IMR-90 (cell line): ENCODE results near the gene HTN1. TPM values are rescaled to one million over a fixed set of nuclear protein-coding genes. Genes with fewer than 3 reads are reported as not detected.

Experiments
- ATAC-seq: fragments of 200-7000 bp; cut with Tn5 transposase; 2 replicates; pipeline ENCODE4 v1.9.1; 2020; ENCODE audit warnings: low read depth, mild to moderate bottlenecking, moderate library complexity
- BruUV-seq: library from RNA; stranded (reverse); fragments of 400-500 nt; replicated peaks from 2 replicates; lab custom pipeline; 2021; lab: Mats Ljungman, UMichigan
- CTCF ChIA-PET: fragments of 300-600 bp; formaldehyde crosslinking; extraction: SDS; loops from one replicate; lab custom pipeline; 2021; ENCODE audit warnings: antibody characterized with exemption; lab: Yijun Ruan, JAX
- POLR2A ChIA-PET: fragments of 300-600 bp; sonication (Branson Sonifier 250); formaldehyde crosslinking; loops from one replicate; lab custom pipeline; 2022; ENCODE audit warnings: antibody characterized with exemption; ENCODE audit not compliant: unreplicated experiment; lab: Charles Lee
- DNase-seq: peaks from one replicate; pipeline ENCODE4 v3.0.0; 2013
- H2AFZ ChIP-seq: replicated peaks from 2 replicates; pipeline ENCODE3; 2013; ENCODE audit warnings: low read length, mild to moderate bottlenecking; ENCODE audit not compliant: poor library complexity
- H2AK5ac ChIP-seq: 2 replicates; pipeline ENCODE4 v1.6.1; 2013; ENCODE audit warnings: low read depth, low read length, inconsistent platforms
- H2AK9ac ChIP-seq: replicated peaks from 2 replicates; pipeline ENCODE3; 2013; ENCODE audit warnings: mild to moderate bottlenecking, low read depth, low read length, moderate library complexity; ENCODE audit not compliant: poor library complexity
- H2BK120ac ChIP-seq: 2 replicates; pipeline ENCODE4 v1.6.1; 2013; ENCODE audit warnings: low read depth, low read length, inconsistent platforms
- H2BK15ac ChIP-seq: 3 replicates; pipeline ENCODE4 v1.6.1; 2013; ENCODE audit warnings: low read depth, low read length, inconsistent platforms
- H2BK20ac ChIP-seq: 2 replicates; pipeline ENCODE4 v1.6.1; 2013; ENCODE audit warnings: low read depth, mild to moderate bottlenecking, inconsistent platforms, low read length, moderate library complexity
- H2BK5ac ChIP-seq: 2 replicates; pipeline ENCODE4 v1.6.1; 2013; ENCODE audit warnings: mild to moderate bottlenecking, low read depth, low read length, inconsistent platforms; ENCODE audit not compliant: poor library complexity, severe bottlenecking
- H3K14ac ChIP-seq: replicated peaks from 2 replicates; pipeline ENCODE4 v1.6.1; 2013; ENCODE audit warnings: low read depth, low read length, inconsistent platforms
- H3K18ac ChIP-seq: 2 replicates; pipeline ENCODE4 v1.6.1; 2013; ENCODE audit warnings: low read depth, low read length, control low read depth
- H3K23ac ChIP-seq: 2 replicates; pipeline ENCODE4 v1.6.1; 2013; ENCODE audit warnings: low read depth, low read length, inconsistent platforms
- H3K27ac ChIP-seq: 2 replicates; pipeline ENCODE4 v1.5.1; 2013; ENCODE audit warnings: mild to moderate bottlenecking, control low read depth, low read length; ENCODE audit not compliant: insufficient read depth
- H3K27me3 ChIP-seq: 2 replicates; pipeline ENCODE4 v1.6.1; 2013; ENCODE audit warnings: low read length; ENCODE audit not compliant: control insufficient read depth, insufficient read depth
- H3K36me3 ChIP-seq: 2 replicates; pipeline ENCODE4 v1.6.1; 2013; ENCODE audit warnings: low read length, mixed read lengths; ENCODE audit not compliant: control insufficient read depth, insufficient read depth
- H3K4ac ChIP-seq: 2 replicates; pipeline ENCODE4 v1.6.1; 2013; ENCODE audit warnings: low read depth, low read length, inconsistent platforms
- H3K4me1 ChIP-seq: 2 replicates; pipeline ENCODE4 v1.6.1; 2013; ENCODE audit warnings: low read length, mixed read lengths; ENCODE audit not compliant: control insufficient read depth, insufficient read depth
- H3K4me2 ChIP-seq: 2 replicates; pipeline ENCODE4 v1.6.1; 2013; ENCODE audit warnings: low read depth, mild to moderate bottlenecking, control low read depth, low read length, moderate library complexity
- H3K4me3 ChIP-seq: 2 replicates; pipeline ENCODE4 v1.5.1; 2013; ENCODE audit warnings: low read depth, mild to moderate bottlenecking, control low read depth, low read length, moderate library complexity; ENCODE audit not compliant: insufficient read depth
- H3K56ac ChIP-seq: 2 replicates; pipeline ENCODE4 v1.6.1; 2013; ENCODE audit warnings: low read length, inconsistent platforms; ENCODE audit not compliant: insufficient read depth; ENCODE audit errors: extremely low read depth
- H3K79me1 ChIP-seq, 2 experiments: 2 replicates each; pipeline ENCODE4 v1.6.1; 2013; ENCODE audit warnings: low read length in 2 of 2, inconsistent platforms in 1 of 2, low read depth in 1 of 2
- H3K9ac ChIP-seq: 2 replicates; pipeline ENCODE4 v1.6.1; 2013; ENCODE audit warnings: low read depth, low read length, control low read depth
- H3K9me1 ChIP-seq: 2 replicates; pipeline ENCODE4 v1.6.1; 2013; ENCODE audit warnings: low read length, inconsistent platforms; ENCODE audit not compliant: insufficient read depth
- H3K9me3 ChIP-seq: 2 replicates; pipeline ENCODE4 v1.6.1; 2013; ENCODE audit warnings: low read length; ENCODE audit not compliant: control insufficient read depth, insufficient read depth
- H4K20me1 ChIP-seq: 2 replicates; pipeline ENCODE4 v1.6.1; 2013; ENCODE audit warnings: low read length, inconsistent platforms; ENCODE audit not compliant: insufficient read depth
- H4K5ac ChIP-seq: 2 replicates; pipeline ENCODE4 v1.6.1; 2013; ENCODE audit warnings: mild to moderate bottlenecking, low read depth, low read length, control low read depth
- H4K8ac ChIP-seq, 2 experiments: 2 replicates each; pipeline ENCODE4 v1.6.1; 2013; ENCODE audit warnings: low read depth in 2 of 2, low read length in 2 of 2, control low read depth in 1 of 2, inconsistent platforms in 1 of 2
- H4K91ac ChIP-seq: 2 replicates; pipeline ENCODE4 v1.6.1; 2013; ENCODE audit warnings: low read depth, low read length, inconsistent platforms; ENCODE audit not compliant: insufficient read depth
- BHLHE40 ChIP-seq: fragments of 150-350 bp; IDR thresholded peaks from 2 replicates; pipeline ENCODE4 v1.6.1; 2016; ENCODE audit warnings: mild to moderate bottlenecking, low read depth, low read length
- CEBPB ChIP-seq: IDR thresholded peaks from 2 replicates; pipeline ENCODE4 v1.6.1; 2012; ENCODE audit warnings: low read depth, low read length, improper control_type of control experiment
- CHD1 ChIP-seq: IDR thresholded peaks from 2 replicates; pipeline ENCODE4 v1.6.1; 2012; ENCODE audit warnings: low read depth, low read length, improper control_type of control experiment
- CTCF ChIP-seq: conservative IDR thresholded peaks from 2 replicates; pipeline ENCODE4 v1.5.1; 2012; ENCODE audit warnings: mild to moderate bottlenecking, low read depth, low read length, improper control_type of control experiment
- ELK1 ChIP-seq: fragments of 150-350 bp; IDR thresholded peaks from 2 replicates; pipeline ENCODE4 v1.6.1; 2016; ENCODE audit warnings: low read depth, mild to moderate bottlenecking, low read length, moderate library complexity, borderline replicate concordance
- FOS ChIP-seq: fragments of 150-350 bp; IDR thresholded peaks from 2 replicates; pipeline ENCODE4 v1.6.1; 2016; ENCODE audit warnings: low read depth, low read length
- MAFK ChIP-seq: IDR thresholded peaks from 2 replicates; pipeline ENCODE4 v1.6.1; 2012; ENCODE audit warnings: low read depth, low read length, improper control_type of control experiment
- MAZ ChIP-seq: IDR thresholded peaks from 2 replicates; pipeline ENCODE4 v1.6.1; 2012; ENCODE audit warnings: low read depth, mild to moderate bottlenecking, low read length, improper control_type of control experiment, moderate library complexity, borderline replicate concordance
- MXI1 ChIP-seq: IDR thresholded peaks from 2 replicates; pipeline ENCODE4 v1.6.1; 2012; ENCODE audit warnings: low read depth, mild to moderate bottlenecking, low read length, moderate library complexity, borderline replicate concordance
- NFE2L2 ChIP-seq: fragments of 150-350 bp; IDR thresholded peaks from 2 replicates; pipeline ENCODE4 v1.6.1; 2016; ENCODE audit warnings: low read depth, mild to moderate bottlenecking, low read length
- POLR2A ChIP-seq: IDR thresholded peaks from 2 replicates; pipeline ENCODE4 v1.6.1; 2012; ENCODE audit warnings: mild to moderate bottlenecking, low read depth, low read length
- RAD21 ChIP-seq: IDR thresholded peaks from 2 replicates; pipeline ENCODE4 v1.6.1; 2012; ENCODE audit warnings: low read length, improper control_type of control experiment
- RCOR1 ChIP-seq: IDR thresholded peaks from 2 replicates; pipeline ENCODE4 v1.6.1; 2012; ENCODE audit warnings: mild to moderate bottlenecking, low read length, improper control_type of control experiment; ENCODE audit not compliant: insufficient replicate concordance
- RFX5 ChIP-seq: IDR thresholded peaks from 2 replicates; pipeline ENCODE4 v1.8.0; 2012; ENCODE audit warnings: low read depth, mild to moderate bottlenecking, low read length, moderate library complexity
- SMC3 ChIP-seq: fragments of 150-350 bp; IDR thresholded peaks from 2 replicates; pipeline ENCODE4 v1.6.1; 2016; ENCODE audit warnings: low read depth, mild to moderate bottlenecking, antibody characterized with exemption, low read length, moderate library complexity
- WGBS, 2 experiments: methylation state at CpG; one replicate each; pipeline versions ENCODE4 v1.1.5 to v1.1.7; 2013; ENCODE audit warnings: missing lambda C conversion rate in 2 of 2; ENCODE audit not compliant: insufficient read length in 1 of 2; ENCODE audit errors: extremely low coverage in 2 of 2; 5-methylcytosine and 5-hydroxymethylcytosine counted together
- dilution Hi-C: fragments of 300-500 bp; cut with HindIII; formaldehyde crosslinking; loops from one replicate; pipeline ENCODE4 v1.14.3; 2018; ENCODE audit warnings: low sequenced_read_pairs; ENCODE audit not compliant: unreplicated experiment
- in situ Hi-C: fragments of 300-500 bp; cut with MboI; formaldehyde crosslinking; loops from 3 replicates; pipeline ENCODE4 v1.14.3; 2019; ENCODE audit warnings: low sequenced_read_pairs, inconsistent platforms, mixed read lengths
- intact Hi-C: fragments of 100-400 bp; cut with micrococcal nuclease; formaldehyde crosslinking; loops from 2 replicates; pipeline ENCODE4 v1.10.0; 2022
- polyA plus RNA-seq, 3 experiments: library from polyadenylated mRNA; depleted of rRNA; stranded (reverse); fragments of >200 nt; gene quantifications; 2 replicates each; pipeline ENCODE4 v1.2.3, GENCODE V29; 2012; ENCODE audit warnings: low replicate concordance in 1 of 3
- total RNA-seq: library from RNA; depleted of rRNA; stranded (reverse); fragments of >200 nt; gene quantifications from 2 replicates; pipeline ENCODE4 v1.2.3, GENCODE V29; 2012
- TF ChIP-seq, protein P1 (sequence below): fragments of 150-350 bp; IDR thresholded peaks from 2 replicates; pipeline ENCODE4 v1.6.1; 2017; ENCODE audit warnings: mild to moderate bottlenecking, antibody characterized with exemption, low read length, low read depth

Gene HTN1
- total and polyA plus RNA-seq, 2 of the 4 experiments (the other 2 are of a cell fraction) = not detected

GRCh38 chr4:70062000-70062399, 11.8 kb downstream of the HTN1 start:
- Histone ChIP-seq H3K23ac (no peak overlapping the region), H2BK20ac (no peak overlapping the region), H2AK9ac (no peak overlapping the region), H2AK5ac (no peak overlapping the region), H3K4me3 (no peak overlapping the region), H3K27ac (no peak overlapping the region), H3K4me2 (no peak overlapping the region), H3K14ac (no peak overlapping the region), H4K20me1 (no peaks in the 10 kb centered on the region), H2AFZ (no peak overlapping the region), H4K5ac (no peak overlapping the region), H2BK5ac (no peak overlapping the region), H3K79me1 (no peaks in the 10 kb centered on the region), H3K4ac (no peak overlapping the region), H3K56ac (no peak overlapping the region), H3K9me3 (no peaks in the 10 kb centered on the region), H3K18ac (no peak overlapping the region), H4K8ac (no peak overlapping the region), H3K36me3 (no peaks in the 10 kb centered on the region), H3K9me1 (no peaks in the 10 kb centered on the region), H3K27me3 (no peaks in the 10 kb centered on the region), H2BK120ac (no peak overlapping the region), H2BK15ac (no peak overlapping the region), H3K9ac (no peak overlapping the region), H3K4me1 (no peaks in the 10 kb centered on the region), H4K91ac (no peak overlapping the region)
- in situ Hi-C loops = no loop called here
- dilution Hi-C loops = no loop called here
- TF ChIP-seq, protein P1, sequence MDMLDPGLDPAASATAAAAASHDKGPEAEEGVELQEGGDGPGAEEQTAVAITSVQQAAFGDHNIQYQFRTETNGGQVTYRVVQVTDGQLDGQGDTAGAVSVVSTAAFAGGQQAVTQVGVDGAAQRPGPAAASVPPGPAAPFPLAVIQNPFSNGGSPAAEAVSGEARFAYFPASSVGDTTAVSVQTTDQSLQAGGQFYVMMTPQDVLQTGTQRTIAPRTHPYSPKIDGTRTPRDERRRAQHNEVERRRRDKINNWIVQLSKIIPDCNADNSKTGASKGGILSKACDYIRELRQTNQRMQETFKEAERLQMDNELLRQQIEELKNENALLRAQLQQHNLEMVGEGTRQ = no peak
- TF ChIP-seq RFX5 = no peak
- TF ChIP-seq MXI1 = no peak
- no peak for TF ChIP-seq BHLHE40
- TF ChIP-seq MAZ = no peak
- no peak for TF ChIP-seq NFE2L2
- no peak for TF ChIP-seq FOS
- no peak for TF ChIP-seq CEBPB
- TF ChIP-seq CHD1 = no peak
- no peak for TF ChIP-seq CTCF
- no peak for TF ChIP-seq ELK1
- TF ChIP-seq POLR2A = no peak
- no peak for TF ChIP-seq SMC3
- TF ChIP-seq MAFK = no peak
- no peak for TF ChIP-seq RAD21
- no peak for TF ChIP-seq RCOR1
- ChIA-PET CTCF (no interaction called here), POLR2A (no interaction called here)
- DNase-seq = no peak
- ATAC-seq = no peak
- BruUV-seq = no TSS peak
- no CpG with 5 or more reads among the region's 1 CpG for WGBS, 2 experiments
- intact Hi-C loops = no loop called here
